ENCODE data around the gene ZNF135. TPM values are rescaled to one million over a fixed set of nuclear protein-coding genes. Genes with fewer than 3 reads are reported as not detected.

Gene ZNF135
- total RNA-seq, 1 experiment from 2014 or later: not detected

DNA sequence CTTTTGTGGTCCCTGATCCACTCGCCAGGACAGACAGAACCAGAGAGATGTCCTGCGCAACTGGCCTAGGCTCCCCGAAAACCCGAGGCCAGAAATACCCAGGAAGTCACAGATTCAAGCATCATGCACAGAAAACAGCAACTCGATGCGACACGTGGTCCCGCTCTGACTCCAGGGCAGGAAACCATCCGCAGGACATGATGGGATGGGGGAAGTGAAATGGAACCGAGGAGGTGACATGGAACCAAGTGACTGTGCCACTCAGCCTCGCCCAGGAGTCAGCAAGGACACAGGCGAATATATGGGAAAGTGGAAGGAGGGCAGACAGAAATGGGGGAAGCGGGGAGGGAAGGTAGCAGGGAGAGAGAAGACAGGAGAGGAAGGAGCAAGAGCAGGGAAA is 37.8 kb downstream of the ZNF135 start:
- no peak overlapping the region for H3K4me3 ChIP-seq (ENCODE audit: low read length)
- H4K20me1 ChIP-seq (ENCODE audit: low read length): no peaks in the 10 kb centered on the region
- CTCF ChIA-PET: no interaction called here
- no peaks in the 10 kb centered on the region for H3K27me3 ChIP-seq (ENCODE audit: low read length)
- POLR2A ChIA-PET (ENCODE audit: unreplicated experiment): no interaction called here
- no peak overlapping the region for H3K4me2 ChIP-seq (ENCODE audit: low read length)
- peaks cover 52% of the 10 kb centered on the region for H3K9me3 ChIP-seq (ENCODE audit: low read length)
- TF ChIP-seq, protein P1, sequence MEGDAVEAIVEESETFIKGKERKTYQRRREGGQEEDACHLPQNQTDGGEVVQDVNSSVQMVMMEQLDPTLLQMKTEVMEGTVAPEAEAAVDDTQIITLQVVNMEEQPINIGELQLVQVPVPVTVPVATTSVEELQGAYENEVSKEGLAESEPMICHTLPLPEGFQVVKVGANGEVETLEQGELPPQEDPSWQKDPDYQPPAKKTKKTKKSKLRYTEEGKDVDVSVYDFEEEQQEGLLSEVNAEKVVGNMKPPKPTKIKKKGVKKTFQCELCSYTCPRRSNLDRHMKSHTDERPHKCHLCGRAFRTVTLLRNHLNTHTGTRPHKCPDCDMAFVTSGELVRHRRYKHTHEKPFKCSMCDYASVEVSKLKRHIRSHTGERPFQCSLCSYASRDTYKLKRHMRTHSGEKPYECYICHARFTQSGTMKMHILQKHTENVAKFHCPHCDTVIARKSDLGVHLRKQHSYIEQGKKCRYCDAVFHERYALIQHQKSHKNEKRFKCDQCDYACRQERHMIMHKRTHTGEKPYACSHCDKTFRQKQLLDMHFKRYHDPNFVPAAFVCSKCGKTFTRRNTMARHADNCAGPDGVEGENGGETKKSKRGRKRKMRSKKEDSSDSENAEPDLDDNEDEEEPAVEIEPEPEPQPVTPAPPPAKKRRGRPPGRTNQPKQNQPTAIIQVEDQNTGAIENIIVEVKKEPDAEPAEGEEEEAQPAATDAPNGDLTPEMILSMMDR (conservative IDR thresholded peaks at IDR 0.05; ENCODE audit: low read depth, low read length): no peak
- TF ChIP-seq EZH2 (IDR thresholded peaks at IDR 0.05; ENCODE audit: low read length, unreplicated experiment) (no peak), EZH2phosphoT487 (IDR thresholded peaks at IDR 0.05; ENCODE audit: borderline replicate concordance, low read length) (no peak)
- ATAC-seq (no peak), DNase-seq (no peak)
- no peaks in the 10 kb centered on the region for H3K79me2 ChIP-seq (ENCODE audit: low read length)
- no peak overlapping the region for H3K9ac ChIP-seq (ENCODE audit: low read length)
- no peaks in the 10 kb centered on the region; the same call in 1 of the 2 replicates for H3K36me3 ChIP-seq (ENCODE audit: low read depth, low read length)
- intact Hi-C loops (cut with micrococcal nuclease): no loop called here
- no peak overlapping the region for H3K27ac ChIP-seq (ENCODE audit: low read length)
- H3F3A ChIP-seq (ENCODE audit: low read length, unreplicated experiment): no peaks in the 10 kb centered on the region
- H3K4me1 ChIP-seq (ENCODE audit: insufficient read depth, low read length): no peaks in the 10 kb centered on the region
- no peak overlapping the region for H2AFZ ChIP-seq (ENCODE audit: low read length)
- H3K9me2 ChIP-seq (replicated peaks; ENCODE audit: low read length): no peaks in the 10 kb centered on the region
- BruUV-seq (replicated peaks): no TSS peak

DNA sequence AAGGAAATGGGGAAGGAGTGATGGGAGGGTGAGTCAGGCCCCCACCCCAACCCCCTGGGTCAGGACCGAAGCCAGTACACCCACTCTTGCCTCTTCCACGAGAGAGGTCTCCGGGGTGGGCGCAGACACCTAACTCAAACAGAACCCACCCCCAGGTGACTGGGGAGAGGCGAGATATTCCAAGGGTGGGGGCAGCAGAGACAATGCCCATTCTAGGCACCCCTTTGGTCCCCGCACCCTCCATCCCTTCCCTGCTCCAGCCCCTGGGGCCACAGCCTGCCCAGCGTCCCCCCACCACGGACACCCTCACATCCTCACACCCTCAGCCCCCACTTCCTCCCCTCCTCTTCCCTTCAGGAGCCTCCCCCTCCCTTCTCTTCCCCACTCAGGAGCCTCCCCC is 38.3 kb downstream of the ZNF135 start:
- ChIA-PET POLR2A (ENCODE audit: unreplicated experiment) (no interaction called here), CTCF (no interaction called here)
- DNase-seq: no peak
- no TSS peak for BruUV-seq (replicated peaks)
- Histone ChIP-seq H3K9ac (ENCODE audit: low read length) (no peak overlapping the region), H3K4me3 (ENCODE audit: low read length) (no peak overlapping the region), H3F3A (ENCODE audit: low read length, unreplicated experiment) (no peaks in the 10 kb centered on the region), H4K20me1 (ENCODE audit: low read length) (no peaks in the 10 kb centered on the region), H3K9me3 (ENCODE audit: low read length) (peaks cover 50% of the 10 kb centered on the region), H3K79me2 (ENCODE audit: low read length) (no peaks in the 10 kb centered on the region), H3K27ac (ENCODE audit: low read length) (no peak overlapping the region), H3K4me1 (ENCODE audit: insufficient read depth, low read length) (no peaks in the 10 kb centered on the region), H3K27me3 (ENCODE audit: low read length) (no peaks in the 10 kb centered on the region), H2AFZ (ENCODE audit: low read length) (no peak overlapping the region), H3K4me2 (ENCODE audit: low read length) (no peak overlapping the region), H3K9me2 (replicated peaks; ENCODE audit: low read length) (no peaks in the 10 kb centered on the region), H3K36me3 (ENCODE audit: low read depth, low read length) (no peaks in the 10 kb centered on the region; the same call in 1 of the 2 replicates)
- intact Hi-C loops (cut with micrococcal nuclease): no loop called here
- no peak for ATAC-seq
- TF ChIP-seq, protein P1 (conservative IDR thresholded peaks at IDR 0.05; ENCODE audit: low read depth, low read length): no peak
- TF ChIP-seq EZH2phosphoT487 (IDR thresholded peaks at IDR 0.05; ENCODE audit: borderline replicate concordance, low read length) (no peak), EZH2 (IDR thresholded peaks at IDR 0.05; ENCODE audit: low read length, unreplicated experiment) (no peak)

DNA sequence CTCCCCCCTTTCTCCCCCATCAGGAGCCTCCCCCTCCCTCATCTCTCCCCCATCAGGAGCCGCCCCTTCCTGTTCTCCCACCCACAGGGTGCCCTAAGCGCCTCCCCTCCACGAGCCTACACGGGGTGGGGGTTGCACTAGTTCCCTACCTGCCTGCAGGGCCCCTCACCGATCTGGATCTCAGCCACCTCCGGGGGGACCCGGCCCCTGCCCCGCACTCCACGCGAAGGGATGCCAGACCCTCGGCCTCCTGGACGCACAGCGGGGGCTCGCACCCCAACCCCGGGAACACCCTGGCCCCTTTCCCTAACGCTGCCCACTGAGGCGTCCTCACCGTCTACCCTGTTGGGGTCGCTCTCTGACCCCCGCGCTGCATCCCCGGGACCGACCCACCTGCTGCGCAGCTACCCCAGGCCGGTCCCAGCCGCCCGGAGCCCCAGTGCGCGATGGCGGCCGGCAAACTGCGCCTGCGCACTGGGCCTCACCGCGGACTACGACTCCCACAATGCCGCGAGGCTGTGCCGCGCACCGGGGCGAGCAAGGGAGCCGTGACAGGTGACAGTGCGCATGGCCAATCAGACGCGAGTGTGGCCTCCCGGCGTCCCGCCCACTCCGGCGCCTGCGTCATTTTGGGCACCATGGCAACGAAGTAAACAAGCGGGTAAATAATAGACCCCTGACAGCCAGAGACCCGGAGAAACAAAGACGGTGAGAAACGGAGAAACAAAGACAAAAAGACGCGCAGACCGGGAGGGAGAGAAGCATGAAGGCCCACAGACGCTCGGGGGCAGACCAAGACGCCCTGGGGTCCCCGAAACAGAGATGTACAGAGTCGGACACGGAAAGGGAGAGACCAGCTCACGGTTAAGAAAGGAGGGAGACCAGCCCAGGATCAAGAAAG is 38.9 kb downstream of the ZNF135 start, which contains the start of gene ZSCAN18:
ZSCAN18 (minus strand) TSS at position 451 of the 901 bp plus-strand sequence. CDS start 7,964 bp downstream, outside the sequence.
- no peaks in the 10 kb centered on the region for H4K20me1 ChIP-seq (ENCODE audit: low read length)
- no peaks in the 10 kb centered on the region; the same call in 1 of the 2 replicates for H3K36me3 ChIP-seq (ENCODE audit: low read depth, low read length)
- no peak within 1 kb of the TSS for H3K4me3 ChIP-seq (ENCODE audit: low read length)
- H2AFZ ChIP-seq (ENCODE audit: low read length): no peak within 1 kb of the TSS
- H3K9me2 ChIP-seq (replicated peaks; ENCODE audit: low read length): no peaks in the 10 kb centered on the region
- CTCF ChIA-PET: no interaction called here
- no peaks in the 10 kb centered on the region for H3F3A ChIP-seq (ENCODE audit: low read length, unreplicated experiment)
- POLR2A ChIA-PET (ENCODE audit: unreplicated experiment): no interaction called here
- ATAC-seq: peak; percentile 58; the same call in 1 of the 2 replicates
- H3K9ac ChIP-seq (ENCODE audit: low read length): no peak within 1 kb of the TSS
- H3K79me2 ChIP-seq (ENCODE audit: low read length): no peaks in the 10 kb centered on the region
- no peaks in the 10 kb centered on the region for H3K27me3 ChIP-seq (ENCODE audit: low read length)
- no peak within 1 kb of the TSS for H3K4me2 ChIP-seq (ENCODE audit: low read length)
- H3K27ac ChIP-seq (ENCODE audit: low read length): no peak within 1 kb of the TSS
- TF ChIP-seq EZH2phosphoT487 (IDR thresholded peaks at IDR 0.05; ENCODE audit: borderline replicate concordance, low read length) (no peak), EZH2 (IDR thresholded peaks at IDR 0.05; ENCODE audit: low read length, unreplicated experiment) (no peak)
- TF ChIP-seq, protein P1 (conservative IDR thresholded peaks at IDR 0.05; ENCODE audit: low read depth, low read length): no peak
- intact Hi-C loops (cut with micrococcal nuclease): no loop called here
- peaks cover 50% of the 10 kb centered on the region for H3K9me3 ChIP-seq (ENCODE audit: low read length)
- no peak for DNase-seq
- no TSS peak for BruUV-seq (replicated peaks)
- no peaks in the 10 kb centered on the region for H3K4me1 ChIP-seq (ENCODE audit: insufficient read depth, low read length)

Data from PC-3 (cell line).